Right lobe of liver (tissue), 6 donors: ENCODE measurements around the gene INPP5D. TPM values are rescaled to one million over a fixed set of nuclear protein-coding genes. Genes with fewer than 3 reads are reported as not detected.
A peak's percentile ranks its signal among the peaks of the same experiment; 100 is the strongest.

ENCODE experiments used
- ATAC-seq, 4 donors: fragments of 200-7000 bp; cut with Tn5 transposase; one replicate each; pipeline ENCODE4 v1.9.1; 2020; ENCODE audit warnings: mild to moderate bottlenecking in 4 of 4, moderate library complexity in 4 of 4
- DNase-seq, 3 donors: peaks; one replicate each; pipeline ENCODE4 v3.0.0-alpha.2; 2020
- H3K27ac ChIP-seq, 3 donors: fragments of 200-600 bp; one replicate each; pipeline ENCODE4 v1.8.0; 2022
- H3K27me3 ChIP-seq, 2 donors: fragments of 200-600 bp; one replicate each; pipeline ENCODE4 v1.8.0; 2022
- H3K36me3 ChIP-seq, 4 donors: fragments of 200-600 bp; sonication (generic) in 1 of 4; one replicate each; pipeline versions ENCODE4 v1.5.1 to v1.8.0; 2017 to 2022; ENCODE audit warnings: control low read depth in 1 of 4
- H3K4me1 ChIP-seq, 4 donors: fragments of 200-600 bp; sonication (generic) in 1 of 4; one replicate each; pipeline versions ENCODE4 v1.5.1 to v1.8.0; 2017 to 2022; ENCODE audit warnings: control low read depth in 1 of 4
- H3K4me3 ChIP-seq, 3 donors: fragments of 200-600 bp; one replicate each; pipeline ENCODE4 v1.8.0; 2022
- H3K9me3 ChIP-seq, 4 donors: fragments of 200-600 bp; sonication (generic) in 1 of 4; one replicate each; pipeline versions ENCODE4 v1.5.1 to v1.8.0; 2017 to 2022; ENCODE audit warnings: control low read depth in 1 of 4
- POLR2A ChIP-seq: fragments of 450-650 bp; IDR thresholded peaks from one replicate; pipeline ENCODE4 v1.6.1; 2017; ENCODE audit warnings: antibody characterized with exemption, mild to moderate bottlenecking
- WGBS: methylation state at CpG from one replicate; pipeline ENCODE4 v1.1.6; 2018; ENCODE audit warnings: low coverage, low lambda C conversion rate; ENCODE audit not compliant: insufficient coverage; ENCODE audit errors: missing lambda C conversion rate; 5-methylcytosine and 5-hydroxymethylcytosine counted together
- intact Hi-C, 2 donors: fragments of 100-400 bp; cut with DNase I; formaldehyde crosslinking; loops; one replicate each; pipeline versions ENCODE4 v1.11.2 to v1.14.1; 2022
- total RNA-seq, 6 experiments: library from RNA; depleted of rRNA in 2 of 6; stranded (reverse); fragments of >200 nt in 2 of 6; fragmentation: NEBNext Ultra II Directional in 3 of 6; extraction: Animal tissue kit (Norgen Biotek cat#: 25700) in 3 of 6; gene quantifications; one replicate each; pipeline versions ENCODE4 v1.1.0 to v1.2.4, GENCODE V29; 2016 to 2023
- TF ChIP-seq, protein P1 (sequence below), 4 donors: fragments of 200-600 bp in 3 of 4; fragments of 450-650 bp in 1 of 4; IDR thresholded peaks; one replicate each; pipeline versions ENCODE4 v1.5.1 to v1.8.0; 2016 to 2022; ENCODE audit warnings: antibody characterized with exemption in 4 of 4, mild to moderate bottlenecking in 2 of 4
- donor health status: DM: no; HTN: yes; CAD: no.
- donor health status: DM: no; HTN: no; CAD: no.
- donor health status: DM: no; HTN: no; CAD: no.
- donor health status: DM: no; HTN: yes; CAD: no.
- donor health status: DM: no; HTN: yes; CAD: no.

INPP5D gene
- total RNA-seq, 6 experiments from 2014 or later, result 3.5 to 8.1 (median 5.5) TPM

DNA sequence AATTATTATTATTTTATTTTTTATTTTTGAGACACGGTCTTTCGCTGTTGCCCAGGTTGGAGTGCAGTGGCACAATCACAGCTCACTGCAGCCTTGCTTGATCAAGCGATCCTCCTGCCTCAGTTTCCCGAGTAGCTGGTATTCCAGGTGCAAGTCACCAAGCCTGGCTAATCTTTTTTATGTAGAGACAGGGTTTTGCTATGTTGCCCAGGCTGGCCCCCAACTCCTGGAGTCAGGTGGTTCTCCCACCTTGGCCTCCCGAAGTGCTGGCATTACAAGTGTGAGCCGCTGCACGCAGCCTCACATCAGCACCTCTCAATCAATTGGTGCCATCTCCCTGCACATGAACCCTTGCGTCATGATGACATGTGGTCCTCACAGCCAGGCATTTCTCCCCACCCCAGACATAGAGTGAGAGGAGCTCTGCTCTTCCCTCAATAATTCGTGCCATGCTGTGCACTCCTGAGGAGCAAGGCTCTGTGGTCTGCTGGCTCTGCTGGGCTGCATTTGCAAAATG, 5.9 kb downstream of the INPP5D start:
- WGBS, result 94% methylated on average over 3 of the region's 9 CpGs
- no peak for TF ChIP-seq POLR2A
- Histone ChIP-seq H3K36me3 (no peaks in the 10 kb centered on the region), H3K27ac (no peak overlapping the region), H3K4me3 (no peak overlapping the region), H3K9me3 (no peaks in the 10 kb centered on the region), H3K27me3 (no peaks in the 10 kb centered on the region), H3K4me1 (no peaks in the 10 kb centered on the region)
- intact Hi-C loops, result no loop called here
- no peak for ATAC-seq
- DNase-seq, result peak in 2 of 3 donors; percentile 28 to 35

DNA sequence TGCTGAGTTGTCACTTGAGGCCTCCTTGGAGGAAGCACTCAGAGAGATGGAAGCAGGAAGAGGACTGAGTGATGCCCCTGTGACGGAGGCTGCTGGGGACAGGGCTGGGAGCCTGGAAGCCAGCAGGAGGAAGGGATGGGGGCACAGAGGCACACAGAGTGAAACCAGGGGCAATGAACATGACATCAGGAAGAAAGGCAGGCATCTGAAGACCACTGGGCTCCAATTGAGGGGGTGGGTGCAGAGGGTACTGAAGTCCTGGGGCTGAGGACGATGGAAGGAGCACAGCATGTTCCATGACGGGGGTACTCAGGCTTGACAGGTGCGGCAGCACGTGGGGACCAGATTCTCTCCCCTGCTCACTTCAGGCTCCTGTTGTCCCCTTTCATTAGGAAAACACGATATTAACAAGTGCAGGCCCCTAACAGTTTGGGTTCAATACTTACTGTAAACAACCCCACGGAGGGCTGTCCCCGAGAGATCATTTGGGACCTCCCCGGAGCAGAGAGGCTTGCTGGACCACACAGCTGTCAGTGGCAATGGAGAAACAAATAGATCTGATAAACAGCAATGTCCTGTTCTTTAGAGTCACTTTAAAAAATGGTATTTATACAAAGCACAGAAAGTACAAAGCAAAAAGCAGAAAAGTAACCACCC, 8.7 kb downstream of the INPP5D start:
- Histone ChIP-seq H3K4me3 (no peak overlapping the region), H3K36me3 (no peaks in the 10 kb centered on the region), H3K9me3 (peaks cover 0 to 8% (median 0%) of the 10 kb centered on the region in 4 donors), H3K27ac (no peak overlapping the region), H3K27me3 (no peaks in the 10 kb centered on the region), H3K4me1 (no peaks in the 10 kb centered on the region)
- peak in 2 of 3 donors; percentile 23 to 39 for DNase-seq
- peak in 2 of 4 donors; percentile 19 to 30 for ATAC-seq
- TF ChIP-seq, protein P1, sequence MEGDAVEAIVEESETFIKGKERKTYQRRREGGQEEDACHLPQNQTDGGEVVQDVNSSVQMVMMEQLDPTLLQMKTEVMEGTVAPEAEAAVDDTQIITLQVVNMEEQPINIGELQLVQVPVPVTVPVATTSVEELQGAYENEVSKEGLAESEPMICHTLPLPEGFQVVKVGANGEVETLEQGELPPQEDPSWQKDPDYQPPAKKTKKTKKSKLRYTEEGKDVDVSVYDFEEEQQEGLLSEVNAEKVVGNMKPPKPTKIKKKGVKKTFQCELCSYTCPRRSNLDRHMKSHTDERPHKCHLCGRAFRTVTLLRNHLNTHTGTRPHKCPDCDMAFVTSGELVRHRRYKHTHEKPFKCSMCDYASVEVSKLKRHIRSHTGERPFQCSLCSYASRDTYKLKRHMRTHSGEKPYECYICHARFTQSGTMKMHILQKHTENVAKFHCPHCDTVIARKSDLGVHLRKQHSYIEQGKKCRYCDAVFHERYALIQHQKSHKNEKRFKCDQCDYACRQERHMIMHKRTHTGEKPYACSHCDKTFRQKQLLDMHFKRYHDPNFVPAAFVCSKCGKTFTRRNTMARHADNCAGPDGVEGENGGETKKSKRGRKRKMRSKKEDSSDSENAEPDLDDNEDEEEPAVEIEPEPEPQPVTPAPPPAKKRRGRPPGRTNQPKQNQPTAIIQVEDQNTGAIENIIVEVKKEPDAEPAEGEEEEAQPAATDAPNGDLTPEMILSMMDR (IDR thresholded peaks at IDR 0.05), result no peak
- no peak for TF ChIP-seq POLR2A
- intact Hi-C loops, result no loop called here
- 60% methylated on average over 9 of the region's 9 CpGs for WGBS

DNA sequence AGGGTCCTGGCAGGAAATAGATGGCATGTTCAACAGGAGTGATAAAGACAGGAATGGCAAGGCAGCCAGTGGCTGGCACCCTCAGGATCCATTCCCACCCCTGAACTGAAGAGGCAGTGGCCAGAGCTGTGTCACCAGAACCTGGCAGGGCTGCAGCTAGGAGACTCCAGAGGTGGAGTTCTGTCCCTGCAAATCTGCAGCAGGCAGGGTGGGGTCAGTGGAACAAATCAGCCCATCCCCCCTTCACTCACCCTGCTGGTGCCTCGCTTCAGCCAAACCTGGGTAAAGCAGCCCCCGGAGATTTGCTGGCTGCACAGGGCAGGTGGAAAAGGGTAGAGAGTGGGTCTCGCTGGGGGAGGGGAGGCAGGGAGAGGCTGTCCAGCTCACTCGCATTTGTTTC, 12.7 kb downstream of the INPP5D start:
- no peak for ATAC-seq
- DNase-seq, result peak in 1 of 3 donors; percentile 38
- Histone ChIP-seq H3K4me3 (no peak overlapping the region), H3K4me1 (no peaks in the 10 kb centered on the region), H3K27me3 (no peaks in the 10 kb centered on the region), H3K36me3 (no peaks in the 10 kb centered on the region), H3K27ac (no peak overlapping the region), H3K9me3 (peaks cover 0 to 8% (median 0%) of the 10 kb centered on the region in 4 donors)
- intact Hi-C loops, result no loop called here
- TF ChIP-seq, protein P1 (IDR thresholded peaks at IDR 0.05), result no peak
- TF ChIP-seq POLR2A, result no peak
- 0% methylated on average over 1 of the region's 4 CpGs for WGBS

DNA sequence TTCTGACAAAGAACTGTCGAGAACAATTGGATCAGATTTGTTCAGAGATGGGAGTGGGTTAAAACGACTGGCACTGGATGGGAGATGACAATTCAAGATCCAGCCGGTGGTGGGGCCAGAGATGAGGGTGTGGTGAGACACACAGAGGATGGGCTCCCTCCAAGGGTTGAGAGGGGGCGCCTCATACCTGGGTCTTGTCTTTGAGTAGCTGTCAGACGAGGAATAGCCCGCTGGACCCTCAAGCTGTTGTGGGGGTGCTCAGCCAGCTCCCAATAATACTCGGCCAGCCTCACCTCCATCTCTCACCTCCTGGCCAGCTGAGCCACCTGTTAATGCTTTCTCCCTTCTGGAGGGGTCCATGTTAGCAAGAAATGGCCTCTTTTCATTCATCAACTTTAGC, 14.0 kb downstream of the INPP5D start:
- Histone ChIP-seq H3K4me1 (no peaks in the 10 kb centered on the region), H3K9me3 (peaks cover 0 to 8% (median 0%) of the 10 kb centered on the region in 4 donors), H3K27ac (no peak overlapping the region), H3K27me3 (no peaks in the 10 kb centered on the region), H3K36me3 (no peaks in the 10 kb centered on the region), H3K4me3 (no peak overlapping the region)
- DNase-seq, result peak in 1 of 3 donors; percentile 37
- ATAC-seq, result no peak
- intact Hi-C loops, result no loop called here
- TF ChIP-seq POLR2A, result no peak
- TF ChIP-seq, protein P1 (IDR thresholded peaks at IDR 0.05), result no peak
- 59% methylated on average over 3 of the region's 7 CpGs for WGBS
